ENCODE results near the gene OR2T35.

OR2T35 gene

GRCh38 chr1:248631354-248632008 is 13.6 kb downstream of the OR2T35 start (continued):
- TF ChIP-seq ZNF19 (tag by site-specific recombination; IDR thresholded peaks at IDR 0.05; ENCODE audit: low read depth) (no peak), ZNF138 (tag by site-specific recombination; IDR thresholded peaks at IDR 0.05; ENCODE audit: borderline replicate concordance) (no peak)

- Histone ChIP-seq H3K9me3 (ENCODE audit: control insufficient read depth, insufficient read depth, low read depth, low read length) (no peaks in the 10 kb centered on the region), H3K27ac (ENCODE audit: extremely low read depth, low read depth, low read length) (no peak overlapping the region), H3K4me1 (ENCODE audit: control insufficient read depth, insufficient read depth, low read length) (no peaks in the 10 kb centered on the region), H3K36me3 (ENCODE audit: control insufficient read depth in 2 of 2, insufficient read depth in 1 of 2, low read length in 2 of 2) (no peaks in the 10 kb centered on the region), H3K4me3 (ENCODE audit: low read depth, low read length) (no peak overlapping the region)
- POLR2A ChIA-PET = no interaction called here
- TF ChIP-seq ZBTB20 (tag by site-specific recombination; IDR thresholded peaks at IDR 0.05) (no peak), ZNF19 (tag by site-specific recombination; IDR thresholded peaks at IDR 0.05; ENCODE audit: low read depth) (no peak), ZNF132 (tag by site-specific recombination; IDR thresholded peaks at IDR 0.05; ENCODE audit: borderline replicate concordance) (no peak), ZNF555 (tag by site-specific recombination; conservative IDR thresholded peaks at IDR 0.05) (no peak), INSM2 (tag by site-specific recombination; IDR thresholded peaks at IDR 0.05) (no peak), ZNF571 (tag by site-specific recombination; IDR thresholded peaks at IDR 0.05) (no peak), ZSCAN18 (tag by site-specific recombination; IDR thresholded peaks at IDR 0.05) (no peak), ZNF140 (tag by site-specific recombination; IDR thresholded peaks at IDR 0.05) (no peak), ZEB2 (tag by site-specific recombination; IDR thresholded peaks at IDR 0.05) (no peak), ZNF558 (tag by site-specific recombination; IDR thresholded peaks at IDR 0.05) (no peak), ZNF37A (tag by site-specific recombination; IDR thresholded peaks at IDR 0.05) (no peak), ZNF362 (tag by site-specific recombination; IDR thresholded peaks at IDR 0.05) (no peak), MEIS1 (CRISPR knock-in tag; IDR thresholded peaks at IDR 0.05; ENCODE audit: borderline replicate concordance) (no peak), ZNF391 (tag by site-specific recombination; IDR thresholded peaks at IDR 0.05; ENCODE audit: borderline replicate concordance, low read depth) (no peak), SP3 (tag by site-specific recombination; IDR thresholded peaks at IDR 0.05) (no peak)
- CTCF ChIA-PET = no interaction called here
These were observed 14.5 kb downstream of the OR2T35 start for GRCh38 chr1:248630551-248630950.

GRCh38 chr1:248627971-248628844 is 16.9 kb downstream of the OR2T35 start:
- Histone ChIP-seq H3K4me1 (ENCODE audit: control insufficient read depth, insufficient read depth, low read length) (no peaks in the 10 kb centered on the region), H3K4me3 (ENCODE audit: low read depth, low read length) (no peak overlapping the region), H3K36me3 (ENCODE audit: control insufficient read depth in 2 of 2, insufficient read depth in 1 of 2, low read length in 2 of 2) (no peaks in the 10 kb centered on the region), H3K9me3 (ENCODE audit: control insufficient read depth, insufficient read depth, low read depth, low read length) (no peaks in the 10 kb centered on the region), H3K27ac (ENCODE audit: extremely low read depth, low read depth, low read length) (no peak overlapping the region)
- ChIA-PET CTCF (no interaction called here), POLR2A (no interaction called here)
- TF ChIP-seq PRDM6 (tag by site-specific recombination; IDR thresholded peaks at IDR 0.05) = no peak
- TF ChIP-seq ZNF132 (tag by site-specific recombination; IDR thresholded peaks at IDR 0.05; ENCODE audit: borderline replicate concordance) = no peak
- no peak for TF ChIP-seq ZNF239 (tag by site-specific recombination; IDR thresholded peaks at IDR 0.05)

Data from HEK293 (cell line).